AG04450 (cell line): ENCODE data around the gene MYBPC1. TPM values are rescaled to one million over a fixed set of nuclear protein-coding genes. Genes with fewer than 3 reads are reported as not detected.

Experiments
- CTCF ChIA-PET: fragments of 300-600, 350-600 bp; formaldehyde crosslinking; extraction: SDS; loops from one replicate; lab custom pipeline; 2022; ENCODE audit warnings: antibody characterized with exemption, inconsistent platforms; lab: Charles Lee
- POLR2A ChIA-PET: fragments of 350-600 bp; formaldehyde crosslinking; extraction: SDS; loops from one replicate; lab custom pipeline; 2021; ENCODE audit warnings: antibody characterized with exemption, inconsistent platforms; lab: Yijun Ruan, JAX
- DNase-seq: peaks from one replicate; pipeline ENCODE4 v3.0.0-alpha.2; 2011; ENCODE audit warnings: low read depth, low spot score
- H3K27ac ChIP-seq: one replicate; pipeline ENCODE4 v1.5.1; 2012; ENCODE audit warnings: low read depth, low read length, control low read depth
- H3K27me3 ChIP-seq: one replicate; pipeline ENCODE4 v1.6.0; 2012; ENCODE audit warnings: low read length; ENCODE audit not compliant: control insufficient read depth, insufficient read depth
- H3K4me3 ChIP-seq: 2 replicates; pipeline ENCODE4 v1.5.1; 2011; ENCODE audit warnings: mild to moderate bottlenecking, low read depth, low read length, control low read depth
- H3K9me3 ChIP-seq: 2 replicates; pipeline ENCODE4 v1.5.1; 2012; ENCODE audit warnings: low read length; ENCODE audit not compliant: control insufficient read depth, insufficient read depth
- CTCF ChIP-seq: IDR thresholded peaks from 2 replicates; pipeline ENCODE4 v1.5.1; 2011; ENCODE audit warnings: low read depth, low read length, control low read depth, inconsistent platforms
- polyA plus RNA-seq: library from polyadenylated mRNA; depleted of rRNA; stranded (reverse); fragments of >200 nt; gene quantifications from 2 replicates; pipeline ENCODE4 v1.2.3, GENCODE V29; 2011

Gene MYBPC1
- polyA plus RNA-seq, 1 experiment = not detected

- H3K27ac ChIP-seq = no peak overlapping the region
- no peak for TF ChIP-seq CTCF
- H3K27me3 ChIP-seq = no peaks in the 10 kb centered on the region
- no peaks in the 10 kb centered on the region for H3K9me3 ChIP-seq
- CTCF ChIA-PET = no interaction called here
- H3K4me3 ChIP-seq = no peak overlapping the region
- no peak for DNase-seq
- POLR2A ChIA-PET = no interaction called here
Measured at GRCh38 chr12:101607894-101608293, 13.1 kb downstream of the MYBPC1 start.

DNA sequence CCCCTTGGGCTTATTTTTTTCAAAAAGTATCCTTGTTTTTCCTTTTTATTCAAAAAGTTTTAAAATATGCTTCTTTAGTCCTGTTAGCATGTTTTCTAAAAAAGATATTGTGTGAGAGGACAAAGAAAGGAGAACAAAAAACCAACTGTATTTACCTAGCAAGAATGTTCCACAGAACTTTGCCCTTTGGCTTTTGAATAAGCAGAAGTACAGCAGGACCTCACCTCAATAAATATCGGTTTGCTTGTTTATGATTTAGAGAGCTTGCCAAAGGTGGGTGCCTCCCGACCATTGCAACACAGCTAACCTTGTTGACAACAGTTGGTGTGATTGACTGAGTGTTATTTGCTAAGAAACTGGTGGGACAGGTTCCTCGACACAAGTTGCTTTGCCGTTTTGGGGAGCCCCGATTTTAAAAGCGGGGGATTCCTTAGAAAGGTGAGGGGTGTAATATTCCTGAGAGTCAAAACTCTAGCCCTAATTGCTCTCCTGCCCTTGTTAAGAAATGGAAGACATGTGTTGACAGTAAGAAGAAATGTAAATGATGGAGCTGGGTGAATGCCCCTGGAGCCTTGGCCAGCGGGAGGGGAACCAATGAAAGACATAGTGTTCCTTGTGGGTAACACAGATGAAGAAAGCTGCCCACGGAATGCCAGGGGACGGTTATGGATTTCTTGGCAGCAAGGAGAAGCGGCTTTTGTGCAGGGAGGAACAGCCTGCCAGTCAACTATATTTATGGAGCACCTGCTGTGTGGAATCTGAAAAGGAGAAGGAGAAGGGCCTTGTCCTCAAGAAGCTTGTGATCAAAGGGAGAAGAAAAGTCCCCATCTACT lies 13.7 kb downstream of the MYBPC1 start:
- ChIA-PET POLR2A (no interaction called here), CTCF (no interaction called here)
- no peak overlapping the region for H3K4me3 ChIP-seq
- no peak overlapping the region for H3K27ac ChIP-seq
- no peaks in the 10 kb centered on the region for H3K9me3 ChIP-seq
- DNase-seq = no peak
- no peak for TF ChIP-seq CTCF
- H3K27me3 ChIP-seq = no peaks in the 10 kb centered on the region

DNA sequence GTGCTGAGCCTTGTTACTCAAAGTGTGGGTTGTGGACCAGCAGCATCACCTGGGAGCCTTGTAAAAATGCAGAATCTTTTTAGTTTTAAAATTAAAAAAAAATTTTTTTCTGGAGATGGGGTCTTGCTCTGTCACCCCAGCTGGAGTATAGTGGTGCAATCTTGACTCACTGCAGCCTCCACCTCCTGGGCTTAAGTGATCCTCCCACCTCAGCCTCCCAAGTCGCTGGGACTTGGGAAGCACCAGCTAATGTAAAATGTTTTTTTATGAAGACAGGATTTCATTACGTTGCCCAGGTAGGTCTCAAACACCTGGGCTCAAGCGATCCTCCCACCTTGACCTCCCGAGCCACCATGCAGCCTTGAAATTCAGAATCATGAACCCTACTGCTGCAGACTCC lies 14.4 kb downstream of the MYBPC1 start:
- no peak overlapping the region for H3K27ac ChIP-seq
- no peak for TF ChIP-seq CTCF
- no peak for DNase-seq
- no peaks in the 10 kb centered on the region for H3K27me3 ChIP-seq
- ChIA-PET POLR2A (no interaction called here), CTCF (no interaction called here)
- H3K4me3 ChIP-seq = no peak overlapping the region
- H3K9me3 ChIP-seq = no peaks in the 10 kb centered on the region

DNA sequence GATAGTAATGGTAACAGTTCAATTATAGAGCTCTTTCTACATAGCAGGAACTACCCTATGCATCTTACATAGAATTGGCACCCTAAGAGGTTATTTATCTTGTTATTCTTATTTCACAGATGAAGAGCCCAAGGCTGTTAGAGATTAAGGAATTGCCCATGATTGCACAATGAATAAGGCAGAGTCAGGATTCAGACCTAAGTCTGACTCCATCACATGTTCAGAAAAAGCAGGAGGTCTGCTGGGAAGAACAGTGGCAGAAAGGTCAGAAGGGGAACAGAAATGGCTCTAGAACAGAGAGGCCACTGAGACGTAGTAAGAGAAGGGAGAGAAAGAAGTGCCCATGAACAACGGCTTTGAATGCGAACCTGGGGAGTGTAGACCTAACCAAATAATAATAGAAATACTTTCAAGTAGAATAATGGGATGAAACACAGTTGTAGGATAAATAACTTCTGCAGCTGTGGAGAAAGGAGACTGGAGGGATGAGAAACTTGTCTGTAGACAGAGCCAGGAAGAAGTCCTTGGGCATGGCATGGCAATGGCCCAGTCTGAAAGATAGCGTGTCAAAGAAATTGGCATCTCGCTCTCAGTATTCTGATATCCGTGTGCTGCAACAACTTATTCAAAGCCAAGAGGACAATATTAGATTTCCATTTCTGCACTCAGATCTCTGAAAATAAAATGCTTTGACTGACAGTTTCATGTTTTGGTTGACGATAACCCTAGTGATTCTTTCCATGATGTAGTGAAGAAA lies 17.6 kb downstream of the MYBPC1 start:
- Histone ChIP-seq H3K27me3 (no peaks in the 10 kb centered on the region), H3K9me3 (no peaks in the 10 kb centered on the region), H3K27ac (no peak overlapping the region), H3K4me3 (no peak overlapping the region)
- ChIA-PET POLR2A (no interaction called here), CTCF (interaction anchor here (0.7 kb wide), 1 partner anchor 24 kb away, joined by 4 read pairs; no protein-coding TSS in a partner anchor)
- no peak for TF ChIP-seq CTCF
- DNase-seq = no peak

- CTCF ChIA-PET = no interaction called here
- DNase-seq = no peak
- POLR2A ChIA-PET = no interaction called here
- H3K9me3 ChIP-seq = no peaks in the 10 kb centered on the region
- H3K27ac ChIP-seq = no peak overlapping the region
- TF ChIP-seq CTCF = no peak
- no peaks in the 10 kb centered on the region for H3K27me3 ChIP-seq
- H3K4me3 ChIP-seq = no peak overlapping the region
Measured at GRCh38 chr12:101616027-101616494, 21.3 kb downstream of the MYBPC1 start.
